Transverse colon (tissue), 4 donors: ENCODE measurements around the gene PDCD10. TPM values are rescaled to one million over a fixed set of nuclear protein-coding genes. Genes with fewer than 3 reads are reported as not detected.

ENCODE experiments used
- DNase-seq: peaks from one replicate; pipeline ENCODE4 v3.0.0-alpha.2; 2019
- H3K27ac ChIP-seq, 4 donors: fragments of 200-600 bp; sonication (generic); 2 replicates each; pipeline ENCODE4 v1.5.1; 2016 to 2018; ENCODE audit warnings: inconsistent platforms in 4 of 4
- H3K27me3 ChIP-seq: fragments of 200-600 bp; sonication (generic); 2 replicates; pipeline ENCODE4 v1.5.1; 2017; ENCODE audit warnings: inconsistent platforms
- H3K36me3 ChIP-seq, 4 donors: fragments of 200-600 bp; sonication (generic); 2 replicates each; pipeline ENCODE4 v1.5.1; 2017 to 2019; ENCODE audit warnings: inconsistent platforms in 4 of 4
- H3K4me1 ChIP-seq, 4 donors: fragments of 200-600 bp; sonication (generic); 2 replicates each; pipeline ENCODE4 v1.5.1; 2017 to 2020; ENCODE audit warnings: inconsistent platforms in 4 of 4
- H3K4me3 ChIP-seq, 4 donors: fragments of 200-600 bp; sonication (generic); 1 replicate in 1 of 4; 2 replicates in 3 of 4; pipeline versions ENCODE4 v1.5.1 to v1.6.1; 2017 to 2019; ENCODE audit warnings: inconsistent platforms in 4 of 4
- H3K9me3 ChIP-seq, 2 donors: fragments of 200-600 bp; sonication (generic); 2 replicates each; pipeline ENCODE4 v1.5.1; 2017 to 2019; ENCODE audit warnings: inconsistent platforms in 2 of 2
- EP300 ChIP-seq: sonication (generic); formaldehyde crosslinking; IDR thresholded peaks from one replicate; pipeline ENCODE4 v1.6.1; 2017; ENCODE audit warnings: antibody characterized with exemption, low read depth
- POLR2A ChIP-seq: fragments of 450-650 bp; IDR thresholded peaks from one replicate; pipeline ENCODE4 v1.6.1; 2016; ENCODE audit warnings: antibody characterized with exemption, mild to moderate bottlenecking, moderate library complexity
- POLR2AphosphoS5 ChIP-seq, 3 donors: sonication (generic); formaldehyde crosslinking; IDR thresholded peaks; one replicate each; pipeline ENCODE4 v1.6.1; 2016; ENCODE audit warnings: antibody characterized with exemption in 3 of 3
- WGBS, 2 donors: methylation state at CpG; one replicate each; pipeline ENCODE4 v1.1.5; 2018; ENCODE audit warnings: low coverage in 1 of 2; 5-methylcytosine and 5-hydroxymethylcytosine counted together
- in situ Hi-C, 4 donors: fragments of 200-750 bp; cut with MboI; loops; one replicate each; pipeline versions ENCODE4 v1.15.0 to v1.15.1; 2017; ENCODE audit warnings: low sequenced_read_pairs in 3 of 4, low pct_ligation_motif_present in 1 of 4, low pct_unique_long_range_greater_than_20kb in 1 of 4
- intact Hi-C: fragments of 100-400 bp; cut with DNase I; formaldehyde crosslinking; loops from one replicate; pipeline ENCODE4 v1.15.1; 2023; ENCODE audit warnings: low total_unique reads
- total RNA-seq, 4 donors: library from RNA; depleted of rRNA; stranded (reverse); fragments of >200 nt; gene quantifications; one replicate each; pipeline ENCODE4 v1.1.0, GENCODE V29; 2016
- TF ChIP-seq, protein P1 (sequence below), 5 experiments: fragments of 200-600 bp in 3 of 5; fragments of 450-650 bp in 2 of 5; sonication (generic) in 3 of 5; IDR thresholded peaks; 1 replicate in 2 of 5; 2 replicates in 3 of 5; pipeline ENCODE4 v1.5.1; 2016 to 2017; ENCODE audit warnings: antibody characterized with exemption in 5 of 5, inconsistent platforms in 3 of 5, mild to moderate bottlenecking in 2 of 5, moderate library complexity in 1 of 5

Gene PDCD10
- total RNA-seq, 4 donors from 2014 or later = 32.0 to 99.6 (median 89.0) TPM

DNA sequence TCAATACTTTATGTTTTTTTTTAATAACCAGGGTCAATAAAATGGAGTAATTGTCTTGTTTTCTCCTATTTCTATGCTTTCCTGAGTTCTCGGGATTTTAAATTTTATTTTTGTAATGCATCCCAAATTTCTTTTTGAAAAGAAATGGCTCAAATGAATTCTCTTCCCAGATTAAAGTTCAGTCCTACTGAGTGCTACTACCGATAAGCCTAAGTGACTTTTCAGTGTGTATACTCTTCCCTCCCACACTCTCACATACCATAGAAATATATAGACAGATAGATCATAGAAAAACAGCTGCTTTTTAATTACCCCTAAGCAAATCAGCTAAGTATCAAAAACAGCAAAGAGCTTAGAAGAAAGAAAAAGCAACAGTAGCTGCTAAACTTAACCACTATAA is 2.3 kb upstream of the PDCD10 start:
- H3K9me3 ChIP-seq = no peaks in the 10 kb centered on the region
- TF ChIP-seq EP300 (no peak), POLR2AphosphoS5 (IDR thresholded peaks at IDR 0.05) (no peak), POLR2A (no peak)
- TF ChIP-seq, protein P1, sequence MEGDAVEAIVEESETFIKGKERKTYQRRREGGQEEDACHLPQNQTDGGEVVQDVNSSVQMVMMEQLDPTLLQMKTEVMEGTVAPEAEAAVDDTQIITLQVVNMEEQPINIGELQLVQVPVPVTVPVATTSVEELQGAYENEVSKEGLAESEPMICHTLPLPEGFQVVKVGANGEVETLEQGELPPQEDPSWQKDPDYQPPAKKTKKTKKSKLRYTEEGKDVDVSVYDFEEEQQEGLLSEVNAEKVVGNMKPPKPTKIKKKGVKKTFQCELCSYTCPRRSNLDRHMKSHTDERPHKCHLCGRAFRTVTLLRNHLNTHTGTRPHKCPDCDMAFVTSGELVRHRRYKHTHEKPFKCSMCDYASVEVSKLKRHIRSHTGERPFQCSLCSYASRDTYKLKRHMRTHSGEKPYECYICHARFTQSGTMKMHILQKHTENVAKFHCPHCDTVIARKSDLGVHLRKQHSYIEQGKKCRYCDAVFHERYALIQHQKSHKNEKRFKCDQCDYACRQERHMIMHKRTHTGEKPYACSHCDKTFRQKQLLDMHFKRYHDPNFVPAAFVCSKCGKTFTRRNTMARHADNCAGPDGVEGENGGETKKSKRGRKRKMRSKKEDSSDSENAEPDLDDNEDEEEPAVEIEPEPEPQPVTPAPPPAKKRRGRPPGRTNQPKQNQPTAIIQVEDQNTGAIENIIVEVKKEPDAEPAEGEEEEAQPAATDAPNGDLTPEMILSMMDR (IDR thresholded peaks at IDR 0.05) = no peak
- no peaks in the 10 kb centered on the region for H3K36me3 ChIP-seq
- no peak overlapping the region for H3K4me3 ChIP-seq
- in situ Hi-C loops (no loop called here), intact Hi-C loops (no loop called here)
- peaks cover 6 to 33% (median 17%) of the 10 kb centered on the region in 4 donors for H3K4me1 ChIP-seq
- H3K27ac ChIP-seq = no peak overlapping the region
- no peaks in the 10 kb centered on the region for H3K27me3 ChIP-seq
- DNase-seq = no peak
- WGBS, 2 donors = 83 to 87% methylated on average over 2 of the region's 2 CpGs

GRCh38 chr3:167736264-167736787 is 1.6 kb upstream of the PDCD10 start:
- TF ChIP-seq, protein P1 (IDR thresholded peaks at IDR 0.05) = no peak
- intact Hi-C loops = no loop called here
- in situ Hi-C loops = no loop called here

DNA sequence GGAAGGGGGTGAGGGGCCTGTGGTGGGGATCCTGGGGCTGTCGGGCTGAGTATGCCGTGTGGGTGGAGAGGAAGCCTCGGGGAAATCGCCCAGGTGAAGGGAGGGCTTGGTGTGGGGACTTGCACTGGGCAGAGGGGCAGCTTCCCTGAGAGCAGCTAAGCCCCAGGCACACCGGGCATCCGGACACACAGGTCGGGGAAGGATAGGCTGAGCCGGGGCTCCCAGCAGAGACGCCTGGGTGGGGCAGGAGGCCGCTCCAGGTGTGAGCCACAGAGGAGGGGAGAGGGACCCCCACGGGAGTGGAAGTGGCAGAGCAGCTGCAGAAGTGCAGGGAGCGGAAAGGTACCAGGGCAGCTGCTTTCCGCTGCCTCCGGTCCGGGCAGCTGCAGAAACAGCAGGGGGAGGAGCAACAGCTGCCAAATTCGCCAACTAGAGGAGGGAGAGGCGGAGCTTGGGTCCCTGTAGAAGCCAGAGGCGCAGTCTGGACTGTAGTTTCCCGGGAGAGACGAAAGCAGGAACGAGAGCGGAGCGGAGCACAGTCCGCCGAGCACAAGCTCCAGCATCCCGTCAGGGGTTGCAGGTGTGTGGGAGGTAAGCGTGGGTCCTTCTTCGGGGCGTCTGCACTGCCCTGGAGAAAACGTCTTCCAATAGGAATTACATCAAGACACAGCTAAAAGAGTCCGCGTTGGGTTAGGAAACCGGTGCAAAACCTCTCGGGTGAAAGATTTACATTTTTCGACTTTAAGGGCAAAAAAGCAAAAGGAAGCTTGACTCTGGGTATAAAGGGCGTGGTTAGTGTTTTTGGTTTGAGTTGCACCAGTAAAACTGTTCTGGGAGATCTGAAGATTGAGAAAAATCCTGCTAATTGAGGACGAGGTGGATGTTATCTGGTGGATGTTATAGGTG is 794 bp upstream of the PDCD10 start, which contains the start of gene SERPINI1:
Gene SERPINI1 (plus strand): TSS at position 489 of the 906 bp plus-strand sequence. CDS start 53,408 bp downstream, outside the sequence.
- H3K4me3 ChIP-seq = peak within 1 kb of the TSS; percentile 73 to 85 (median 80)
- intact Hi-C loops (no loop called here), in situ Hi-C loops (no loop called here)
- H3K9me3 ChIP-seq = no peaks in the 10 kb centered on the region
- WGBS, 2 donors = 0 to 1% methylated on average over 2 to 37 of the region's 37 CpGs
- H3K36me3 ChIP-seq = no peaks in the 10 kb centered on the region
- peak; percentile 91 for DNase-seq
- peak; percentile 73 for TF ChIP-seq POLR2A
- TF ChIP-seq EP300 = no peak
- TF ChIP-seq POLR2AphosphoS5 (IDR thresholded peaks at IDR 0.05) = peak; percentile 85 to 88 (median 86)
- TF ChIP-seq, protein P1 (IDR thresholded peaks at IDR 0.05) = no peak
- H3K27me3 ChIP-seq = no peaks in the 10 kb centered on the region
- peak within 1 kb of the TSS; percentile 94 to 97 (median 95) for H3K27ac ChIP-seq
- H3K4me1 ChIP-seq = peaks cover 6 to 34% (median 17%) of the 10 kb centered on the region in 4 donors

More at GRCh38 chr3:167736264-167736787, 1.6 kb upstream of the PDCD10 start:
- Histone ChIP-seq H3K27ac (peak overlapping the region; percentile 94 to 97 (median 95)), H3K9me3 (no peaks in the 10 kb centered on the region), H3K4me1 (peaks cover 6 to 34% (median 17%) of the 10 kb centered on the region in 4 donors), H3K4me3 (peak overlapping the region in 3 of 4 donors; percentile 79 to 85 (median 82)), H3K27me3 (no peaks in the 10 kb centered on the region), H3K36me3 (no peaks in the 10 kb centered on the region)
- WGBS, 2 donors = 17 to 21% methylated on average over 7 of the region's 7 CpGs
- no peak for DNase-seq

DNA sequence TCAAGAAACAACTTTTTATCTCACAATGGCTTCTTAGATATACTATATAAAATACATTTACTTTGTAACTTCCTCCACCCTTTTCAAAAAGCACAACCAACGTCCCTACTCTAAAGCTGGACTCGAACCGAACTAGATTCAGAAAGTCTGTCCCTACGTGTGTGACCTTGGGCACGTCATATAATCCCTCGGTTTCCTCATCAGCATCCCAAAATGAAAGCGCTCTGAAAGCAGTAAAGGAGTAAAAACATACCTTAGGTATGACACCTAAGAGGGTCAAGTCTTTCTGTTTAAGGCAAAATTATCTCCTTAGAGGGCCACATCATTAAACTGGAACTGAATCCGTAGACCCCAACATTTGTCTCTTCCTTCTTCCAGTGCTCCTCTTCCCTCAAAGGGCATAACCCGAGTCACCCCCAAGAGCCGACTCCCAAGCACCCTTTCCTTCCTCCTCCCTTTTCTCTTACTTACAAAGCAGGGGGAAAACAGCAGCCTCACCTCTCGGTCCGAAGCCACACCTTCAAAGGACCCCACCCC is 663 bp downstream of the PDCD10 start:
- DNase-seq = no peak
- TF ChIP-seq POLR2AphosphoS5 (IDR thresholded peaks at IDR 0.05) (no peak), POLR2A (no peak), EP300 (no peak)
- TF ChIP-seq, protein P1 (IDR thresholded peaks at IDR 0.05) = no peak
- WGBS, 2 donors = 0% methylated on average over 3 to 12 of the region's 12 CpGs
- Histone ChIP-seq H3K4me1 (peaks cover 6 to 40% (median 20%) of the 10 kb centered on the region in 4 donors), H3K27ac (peak overlapping the region; percentile 94 to 97 (median 95)), H3K27me3 (no peaks in the 10 kb centered on the region), H3K36me3 (no peaks in the 10 kb centered on the region), H3K9me3 (no peaks in the 10 kb centered on the region), H3K4me3 (peak overlapping the region; percentile 60 to 85 (median 80))
- in situ Hi-C loops (no loop called here), intact Hi-C loops (no loop called here)
